Ramos (cell line): Measurements from ENCODE around the gene CUL3.
"Not testable (repeated sequence)": the region's sequence is repeated elsewhere in the genome, so short reads cannot be mapped to it uniquely, and the experiment has no call there.

Experiments used
- in situ Hi-C: fragments of 300-500 bp; cut with MboI; formaldehyde crosslinking; loops from one replicate; pipeline ENCODE4 v1.14.3; 2022; ENCODE audit warnings: low sequenced_read_pairs; ENCODE audit not compliant: unreplicated experiment

Gene CUL3

GRCh38 chr2:224585211-224586088 lies at the start of gene CUL3:
Gene CUL3 (minus strand): TSS chr2:224585363. CDS start chr2:224585009, 354 bp downstream.
- in situ Hi-C loops = no loop called here

- in situ Hi-C loops = loop anchor here (25.0 kb wide), 1 partner anchor 669 kb away; the partner anchor contains the start of gene MRPL44
Observed at GRCh38 chr2:224630659-224631550, 45.7 kb upstream of the CUL3 start.

- in situ Hi-C loops = loop anchor here (25.0 kb wide), 1 partner anchor 666 kb away; the partner anchor contains the start of gene MRPL44
Observed at GRCh38 chr2:224628416-224628815, 43.3 kb upstream of the CUL3 start.

- in situ Hi-C loops = loop anchor here (25.0 kb wide), 1 partner anchor 664 kb away; the partner anchor contains the start of gene MRPL44
Observed at GRCh38 chr2:224626735-224627134, 41.6 kb upstream of the CUL3 start.

GRCh38 chr2:224613543-224614286 lies 28.6 kb upstream of the CUL3 start:
- in situ Hi-C loops = no loop called here

GRCh38 chr2:224612578-224612977 lies 27.4 kb upstream of the CUL3 start:
- in situ Hi-C loops = no loop called here

- in situ Hi-C loops = no loop called here
Observed at GRCh38 chr2:224611938-224612337, 26.8 kb upstream of the CUL3 start.

GRCh38 chr2:224608104-224608503 lies 22.9 kb upstream of the CUL3 start:
- in situ Hi-C loops = no loop called here

- in situ Hi-C loops = not testable (repeated sequence)
Observed at GRCh38 chr2:224603746-224604500, 18.8 kb upstream of the CUL3 start.

- in situ Hi-C loops = not testable (repeated sequence)
Observed at GRCh38 chr2:224602778-224603375, 17.7 kb upstream of the CUL3 start.

GRCh38 chr2:224601923-224602322 lies 16.8 kb upstream of the CUL3 start:
- in situ Hi-C loops = no loop called here

GRCh38 chr2:224598678-224599077 lies 13.5 kb upstream of the CUL3 start:
- in situ Hi-C loops = no loop called here

- in situ Hi-C loops = no loop called here
Observed at GRCh38 chr2:224596289-224596688, 11.1 kb upstream of the CUL3 start.

GRCh38 chr2:224595518-224595917 lies 10.4 kb upstream of the CUL3 start:
- in situ Hi-C loops = no loop called here

GRCh38 chr2:224594840-224595239 lies 9.7 kb upstream of the CUL3 start:
- in situ Hi-C loops = no loop called here

- in situ Hi-C loops = no loop called here
Observed at GRCh38 chr2:224591220-224591619, 6.1 kb upstream of the CUL3 start.

- in situ Hi-C loops = no loop called here
Observed at GRCh38 chr2:224586127-224586695, 1.0 kb upstream of the CUL3 start.

- in situ Hi-C loops = no loop called here
Observed at GRCh38 chr2:224584785-224585210, 365 bp downstream of the CUL3 start.
